GM12892 (cell line): ENCODE data around the gene SLC46A2.

ENCODE experiments used
- POLR2AphosphoS5 ChIP-seq: IDR thresholded peaks from 2 replicates; pipeline ENCODE4 v1.6.1; 2011; ENCODE audit warnings: low read depth, low read length, control low read depth
- TAF1 ChIP-seq: IDR thresholded peaks from 2 replicates; pipeline ENCODE4 v1.6.1; 2011; ENCODE audit warnings: low read depth, mild to moderate bottlenecking, control low read depth, low read length, borderline replicate concordance

DNA sequence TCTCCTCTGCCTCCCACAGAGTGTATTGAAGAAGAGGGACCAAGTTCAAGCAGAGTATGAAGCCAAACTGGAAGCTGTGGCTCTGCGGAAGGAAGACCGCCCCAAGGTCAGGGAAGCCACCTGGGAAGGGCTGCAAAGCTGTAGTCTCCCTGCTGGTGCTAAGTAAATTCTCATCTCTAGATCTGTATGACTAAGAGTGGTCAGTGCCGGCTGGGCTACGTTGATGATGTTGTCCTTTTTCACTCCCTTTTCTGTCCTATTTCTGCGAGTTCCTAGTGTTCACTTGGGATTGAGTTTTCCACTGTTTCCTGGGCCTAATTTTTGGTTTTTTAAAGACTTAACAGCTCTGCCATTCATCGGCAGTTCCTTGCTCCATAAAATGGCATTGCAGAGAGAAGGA, 39.8 kb downstream of the SLC46A2 start:
- TF ChIP-seq POLR2AphosphoS5 = no peak
- no peak for TF ChIP-seq TAF1
